HG03039 (cell line): ENCODE results near the gene APLP1.
A peak's percentile ranks its signal among the peaks of the same experiment; 100 is the strongest.
"Not testable (repeated sequence)": the region's sequence is repeated elsewhere in the genome, so short reads cannot be mapped to it uniquely, and the experiment has no call there.

ENCODE experiments used
- ATAC-seq: cut with Tn5 transposase; IDR thresholded peaks from one replicate; pipeline ENCODE4 v1.9.1; 2021; ENCODE audit warnings: mild to moderate bottlenecking, moderate library complexity; ENCODE audit not compliant: unreplicated experiment

APLP1 gene

GRCh38 chr19:35882114-35882832, 13.9 kb downstream of the APLP1 start:
- no peak for ATAC-seq

- no peak for ATAC-seq
These were observed 15.5 kb downstream of the APLP1 start for GRCh38 chr19:35883882-35884281.

- ATAC-seq: no peak
These were observed 16.9 kb downstream of the APLP1 start for GRCh38 chr19:35885225-35885738.

GRCh38 chr19:35885904-35886303, 17.5 kb downstream of the APLP1 start:
- no peak for ATAC-seq

GRCh38 chr19:35887197-35887596, 18.8 kb downstream of the APLP1 start:
- no peak for ATAC-seq

- ATAC-seq: no peak
These were observed 20.0 kb downstream of the APLP1 start for GRCh38 chr19:35888398-35888797.

- ATAC-seq: no peak
These were observed 21.2 kb downstream of the APLP1 start for GRCh38 chr19:35889370-35890112.

GRCh38 chr19:35890113-35890650, 21.8 kb downstream of the APLP1 start:
- no peak for ATAC-seq

- not testable (repeated sequence) for ATAC-seq
These were observed 23.4 kb downstream of the APLP1 start for GRCh38 chr19:35891819-35892218.

- no peak for ATAC-seq
These were observed 26.0 kb downstream of the APLP1 start for GRCh38 chr19:35894342-35894741.

GRCh38 chr19:35895911-35896642, 27.7 kb downstream of the APLP1 start:
- ATAC-seq: no peak

GRCh38 chr19:35896643-35897040, 28.3 kb downstream of the APLP1 start:
- no peak for ATAC-seq

GRCh38 chr19:35897706-35898451, 29.5 kb downstream of the APLP1 start:
- ATAC-seq: no peak

GRCh38 chr19:35898499-35898809, 30.1 kb downstream of the APLP1 start:
- ATAC-seq: no peak

- ATAC-seq: peak; percentile 35
These were observed 31.3 kb downstream of the APLP1 start for GRCh38 chr19:35899547-35900214.

- no peak for ATAC-seq
These were observed 32.8 kb downstream of the APLP1 start for GRCh38 chr19:35901055-35901644.

GRCh38 chr19:35901854-35902661, 33.7 kb downstream of the APLP1 start, which contains the start of gene HCST:
Gene HCST (plus strand): TSS chr19:35902529. CDS start chr19:35902594, 65 bp downstream.
- no peak for ATAC-seq

GRCh38 chr19:35902870-35903475, 34.6 kb downstream of the APLP1 start:
- ATAC-seq: no peak
